Measurements from ENCODE around the gene DDX20. TPM values are rescaled to one million over a fixed set of nuclear protein-coding genes. Genes with fewer than 3 reads are reported as not detected.

DDX20 gene
- total RNA-seq, 3 donors from 2014 or later, result 14.1 to 28.0 (median 25.9) TPM

- DNase-seq (ENCODE audit: low spot score in 2 of 2), result no peak
- TF ChIP-seq CTCF (IDR thresholded peaks at IDR 0.05) (no peak), POLR2AphosphoS5 (IDR thresholded peaks at IDR 0.05) (no peak)
- intact Hi-C loops (cut with DNase I; ENCODE audit: low total_unique reads), result no loop called here
- no peaks in the 10 kb centered on the region for H3K9me3 ChIP-seq
- no peaks in the 10 kb centered on the region for H3K4me1 ChIP-seq
- H3K36me3 ChIP-seq, result no peaks in the 10 kb centered on the region
- H3K4me3 ChIP-seq, result no peak overlapping the region
- no peak overlapping the region for H3K27ac ChIP-seq
- H3K27me3 ChIP-seq, result no peaks in the 10 kb centered on the region
These were observed 22.9 kb downstream of the DDX20 start for GRCh38 chr1:111778541-111779051.

- no peaks in the 10 kb centered on the region for H3K27me3 ChIP-seq
- H3K4me3 ChIP-seq, result no peak overlapping the region
- DNase-seq (ENCODE audit: low spot score in 2 of 2), result no peak
- H3K4me1 ChIP-seq, result no peaks in the 10 kb centered on the region
- H3K27ac ChIP-seq, result no peak overlapping the region
- H3K36me3 ChIP-seq, result no peaks in the 10 kb centered on the region
- H3K9me3 ChIP-seq, result no peaks in the 10 kb centered on the region
- no peak for TF ChIP-seq POLR2AphosphoS5 (IDR thresholded peaks at IDR 0.05)
- no peak for TF ChIP-seq CTCF (IDR thresholded peaks at IDR 0.05)
- no peak for TF ChIP-seq POLR2A (IDR thresholded peaks at IDR 0.05)
- intact Hi-C loops (cut with DNase I; ENCODE audit: low total_unique reads), result no loop called here
These were observed 23.8 kb downstream of the DDX20 start for GRCh38 chr1:111779546-111779945.

GRCh38 chr1:111784273-111784901 is 28.7 kb downstream of the DDX20 start:
- intact Hi-C loops (cut with DNase I; ENCODE audit: low total_unique reads), result no loop called here
- Histone ChIP-seq H3K4me3 (no peak overlapping the region), H3K27ac (no peak overlapping the region), H3K36me3 (no peaks in the 10 kb centered on the region), H3K9me3 (no peaks in the 10 kb centered on the region), H3K27me3 (no peaks in the 10 kb centered on the region), H3K4me1 (no peaks in the 10 kb centered on the region)
- DNase-seq (ENCODE audit: low spot score in 2 of 2), result no peak
- TF ChIP-seq CTCF (IDR thresholded peaks at IDR 0.05) (no peak), POLR2A (IDR thresholded peaks at IDR 0.05) (no peak), POLR2AphosphoS5 (IDR thresholded peaks at IDR 0.05) (no peak)

- no peaks in the 10 kb centered on the region for H3K4me1 ChIP-seq
- no peak for DNase-seq (ENCODE audit: low spot score in 2 of 2)
- H3K9me3 ChIP-seq, result no peaks in the 10 kb centered on the region
- no peak overlapping the region for H3K4me3 ChIP-seq
- no peak overlapping the region for H3K27ac ChIP-seq
- no peaks in the 10 kb centered on the region for H3K27me3 ChIP-seq
- no peaks in the 10 kb centered on the region for H3K36me3 ChIP-seq
- TF ChIP-seq POLR2AphosphoS5 (IDR thresholded peaks at IDR 0.05), result no peak
- no peak for TF ChIP-seq CTCF (IDR thresholded peaks at IDR 0.05)
- no peak for TF ChIP-seq POLR2A (IDR thresholded peaks at IDR 0.05)
- intact Hi-C loops (cut with DNase I; ENCODE audit: low total_unique reads), result no loop called here
These were observed 31.0 kb downstream of the DDX20 start for GRCh38 chr1:111786669-111787207.

GRCh38 chr1:111789142-111789541 is 33.4 kb downstream of the DDX20 start:
- Histone ChIP-seq H3K4me1 (no peaks in the 10 kb centered on the region), H3K27ac (peak overlapping the region in 1 of 2 donors; percentile 9), H3K4me3 (no peak overlapping the region), H3K36me3 (no peaks in the 10 kb centered on the region), H3K27me3 (no peaks in the 10 kb centered on the region), H3K9me3 (no peaks in the 10 kb centered on the region)
- intact Hi-C loops (cut with DNase I; ENCODE audit: low total_unique reads), result no loop called here
- DNase-seq (ENCODE audit: low spot score in 2 of 2), result no peak
- no peak for TF ChIP-seq POLR2A (IDR thresholded peaks at IDR 0.05)
